Stimulated activated CD8-positive, alpha-beta memory T cell treated with anti-CD3 and anti-CD28 coated beads, Interleukin-2, amount 100 ng/mL, for 1 hour (primary cell): ENCODE measurements around the gene DNASE1L3.

Source experiments
- DNase-seq, 2 donors: peaks; one replicate each; pipeline ENCODE4 v3.0.0-alpha.2; 2020; ENCODE audit warnings: low read depth in 2 of 2

The DNASE1L3 gene

DNA sequence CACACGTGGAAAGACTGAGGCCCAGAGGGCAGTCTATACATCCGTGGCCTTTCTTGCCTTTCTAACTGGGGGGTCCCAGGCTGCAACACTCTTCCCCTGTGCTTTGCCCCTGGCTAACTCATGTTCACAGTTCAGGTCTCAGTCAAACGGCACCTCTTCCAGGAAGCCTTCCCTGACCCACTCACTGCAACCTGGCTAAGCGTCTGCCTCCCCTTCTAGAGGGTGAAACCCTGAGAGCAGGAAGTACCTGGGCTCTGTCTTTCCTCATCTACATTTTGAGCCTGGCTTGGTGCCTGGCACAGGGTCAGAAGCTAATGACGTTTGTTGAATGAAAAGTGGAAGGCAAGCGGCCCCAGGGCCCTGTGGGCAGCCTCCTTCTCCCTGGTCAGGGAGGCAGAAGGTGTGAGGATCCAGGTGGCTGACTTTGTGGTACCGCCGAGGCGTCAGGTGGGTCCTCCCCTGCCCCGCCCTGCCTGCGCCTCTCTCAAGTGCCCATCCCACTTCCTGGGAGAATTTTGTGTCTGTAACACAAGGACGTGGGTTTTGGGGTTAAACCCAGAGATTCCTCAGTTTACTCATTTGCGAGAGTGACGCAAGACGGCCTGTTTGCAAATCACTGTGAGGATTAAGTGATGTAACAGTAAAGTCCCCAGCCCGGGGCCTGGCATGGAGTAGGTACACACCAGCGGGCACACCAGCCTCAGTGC is 32.1 kb downstream of the DNASE1L3 start:
- DNase-seq: no peak

GRCh38 chr3:58177747-58178527 is 32.8 kb downstream of the DNASE1L3 start:
- peak; percentile 80 for DNase-seq

GRCh38 chr3:58176827-58177489 is 33.8 kb downstream of the DNASE1L3 start:
- no peak for DNase-seq

- DNase-seq: no peak
These were observed 34.6 kb downstream of the DNASE1L3 start for GRCh38 chr3:58176185-58176530.

GRCh38 chr3:58175437-58176184 is 35.2 kb downstream of the DNASE1L3 start:
- no peak for DNase-seq

- DNase-seq: no peak
These were observed 35.7 kb downstream of the DNASE1L3 start for GRCh38 chr3:58175187-58175436.

- DNase-seq: no peak
These were observed 36.9 kb downstream of the DNASE1L3 start for GRCh38 chr3:58173669-58174398.

DNA sequence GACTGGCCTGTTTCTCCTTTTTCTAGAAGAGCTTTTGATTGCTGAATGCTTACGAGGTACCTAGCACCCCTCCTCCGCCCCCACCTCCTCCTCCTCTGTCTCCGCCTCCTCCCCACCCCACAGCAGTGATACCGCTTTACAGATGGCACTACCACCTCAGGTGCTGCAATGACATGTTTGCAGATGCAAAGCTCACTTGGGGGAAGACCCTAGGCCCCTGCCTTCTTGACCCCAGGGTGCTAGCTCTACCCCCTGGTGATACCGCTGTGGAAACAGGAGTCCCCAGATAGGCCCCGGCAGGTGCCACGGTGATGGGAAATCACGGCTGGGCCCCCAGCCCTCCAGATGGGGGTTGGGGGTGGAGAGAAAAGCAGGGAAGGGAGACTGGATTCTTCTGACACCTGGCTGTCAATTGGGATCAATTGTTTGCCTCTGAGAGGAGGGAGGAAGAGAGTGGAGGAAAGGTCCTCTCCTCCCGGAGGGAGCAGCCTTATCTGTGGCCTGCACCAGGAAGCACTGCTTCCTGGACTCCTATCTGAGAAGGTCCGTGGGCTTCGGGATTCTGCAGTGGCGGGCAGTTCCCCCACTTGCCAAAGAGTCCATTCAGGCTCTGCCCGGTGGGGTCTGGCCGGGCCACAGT is 37.6 kb downstream of the DNASE1L3 start:
- DNase-seq: no peak

DNA sequence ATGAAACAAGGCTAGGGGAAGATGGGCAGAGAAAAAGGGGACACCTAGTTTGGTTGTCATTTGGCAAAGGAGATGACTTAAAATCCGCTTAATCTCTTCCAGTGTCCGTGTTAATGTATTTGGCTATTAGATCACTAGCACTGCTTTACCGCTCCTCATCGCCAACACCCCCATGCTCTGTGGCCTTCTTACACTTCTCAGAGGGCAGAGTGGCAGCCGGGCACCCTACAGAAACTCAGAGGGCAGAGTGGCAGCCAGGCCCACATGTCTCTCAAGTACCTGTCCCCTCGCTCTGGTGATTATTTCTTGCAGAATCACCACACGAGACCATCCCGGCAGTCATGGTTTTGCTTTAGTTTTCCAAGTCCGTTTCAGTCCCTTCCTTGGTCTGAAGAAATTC is 39.6 kb downstream of the DNASE1L3 start:
- no peak for DNase-seq

DNA sequence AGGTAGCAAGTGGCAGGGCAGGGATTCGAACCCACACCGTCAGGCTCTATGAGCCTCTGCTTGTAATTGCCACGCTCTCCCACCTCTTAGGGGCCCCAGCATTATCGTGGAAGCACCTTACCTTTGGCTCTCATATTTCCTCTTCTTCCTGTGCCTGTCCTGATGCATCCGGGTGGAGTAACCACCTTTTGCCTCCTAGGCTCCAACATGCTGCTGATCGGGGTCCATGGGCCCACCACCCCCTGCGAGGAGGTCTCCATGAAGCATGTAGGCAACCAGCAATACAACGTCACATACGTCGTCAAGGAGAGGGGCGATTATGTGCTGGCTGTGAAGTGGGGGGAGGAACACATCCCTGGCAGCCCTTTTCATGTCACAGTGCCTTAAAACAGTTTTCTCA is 40.4 kb downstream of the DNASE1L3 start:
- DNase-seq: no peak

GRCh38 chr3:58169371-58169770 is 41.4 kb downstream of the DNASE1L3 start:
- DNase-seq: no peak

DNA sequence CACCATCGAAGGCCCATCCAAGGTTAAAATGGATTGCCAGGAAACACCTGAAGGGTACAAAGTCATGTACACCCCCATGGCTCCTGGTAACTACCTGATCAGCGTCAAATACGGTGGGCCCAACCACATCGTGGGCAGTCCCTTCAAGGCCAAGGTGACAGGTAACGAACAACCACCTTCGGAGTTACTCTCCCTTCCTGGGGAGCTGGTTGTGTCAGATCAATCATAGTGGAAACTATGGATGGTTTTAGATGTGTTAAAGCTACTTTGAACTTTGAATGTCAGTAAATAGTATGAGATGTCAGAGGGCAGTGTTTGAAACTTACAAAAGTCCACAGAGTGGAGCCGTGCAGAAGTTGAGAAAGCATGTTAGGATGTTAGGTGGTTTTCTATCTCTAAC is 42.3 kb downstream of the DNASE1L3 start:
- DNase-seq: no peak

DNA sequence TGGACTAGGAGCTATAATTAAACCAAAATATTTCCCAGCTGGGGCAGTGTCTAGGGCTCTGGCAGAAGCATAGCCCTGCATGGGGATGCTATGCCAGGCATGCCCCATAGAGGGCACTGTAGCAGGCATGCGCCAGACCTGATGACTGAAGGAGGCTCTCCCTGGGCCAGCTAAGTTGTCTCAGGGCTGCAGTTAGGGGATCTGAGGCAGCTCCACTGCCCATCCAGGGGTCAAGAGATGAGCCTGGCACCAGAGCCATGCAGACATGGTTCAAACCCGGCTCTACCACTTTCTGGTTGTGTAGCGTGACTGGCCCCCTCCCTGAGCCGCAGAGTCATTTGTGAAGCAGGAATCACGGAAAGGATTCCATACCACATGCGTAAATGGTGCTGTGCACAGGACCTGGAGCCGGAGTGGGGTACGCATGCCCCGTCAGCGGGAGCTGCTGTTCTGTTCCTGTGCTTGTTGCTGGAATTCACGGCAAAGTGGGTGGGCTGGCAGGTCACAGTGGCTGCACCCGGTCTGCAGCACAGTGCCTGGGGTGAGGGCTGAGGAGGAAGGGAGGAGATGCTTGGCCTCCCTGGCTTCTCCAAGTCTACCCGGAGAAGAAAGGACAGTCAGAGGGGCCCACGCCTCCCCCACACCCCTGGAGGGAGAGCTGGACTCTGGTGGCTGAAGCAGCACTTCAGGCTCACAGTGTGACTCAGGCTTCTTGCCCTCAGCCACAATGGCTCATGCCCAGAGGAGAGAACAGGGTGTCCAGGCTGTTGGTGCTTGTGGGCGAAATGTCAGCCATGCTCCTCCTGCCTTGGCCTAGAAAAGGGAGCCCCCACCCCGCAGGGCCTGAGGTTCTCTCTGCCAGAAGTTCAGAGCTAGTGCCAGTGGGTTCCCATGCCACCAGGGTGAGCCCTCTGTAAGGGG is 43.1 kb downstream of the DNASE1L3 start:
- DNase-seq: peak; percentile 18 to 23

- DNase-seq: no peak
These were observed 45.6 kb downstream of the DNASE1L3 start for GRCh38 chr3:58164906-58165821.

DNA sequence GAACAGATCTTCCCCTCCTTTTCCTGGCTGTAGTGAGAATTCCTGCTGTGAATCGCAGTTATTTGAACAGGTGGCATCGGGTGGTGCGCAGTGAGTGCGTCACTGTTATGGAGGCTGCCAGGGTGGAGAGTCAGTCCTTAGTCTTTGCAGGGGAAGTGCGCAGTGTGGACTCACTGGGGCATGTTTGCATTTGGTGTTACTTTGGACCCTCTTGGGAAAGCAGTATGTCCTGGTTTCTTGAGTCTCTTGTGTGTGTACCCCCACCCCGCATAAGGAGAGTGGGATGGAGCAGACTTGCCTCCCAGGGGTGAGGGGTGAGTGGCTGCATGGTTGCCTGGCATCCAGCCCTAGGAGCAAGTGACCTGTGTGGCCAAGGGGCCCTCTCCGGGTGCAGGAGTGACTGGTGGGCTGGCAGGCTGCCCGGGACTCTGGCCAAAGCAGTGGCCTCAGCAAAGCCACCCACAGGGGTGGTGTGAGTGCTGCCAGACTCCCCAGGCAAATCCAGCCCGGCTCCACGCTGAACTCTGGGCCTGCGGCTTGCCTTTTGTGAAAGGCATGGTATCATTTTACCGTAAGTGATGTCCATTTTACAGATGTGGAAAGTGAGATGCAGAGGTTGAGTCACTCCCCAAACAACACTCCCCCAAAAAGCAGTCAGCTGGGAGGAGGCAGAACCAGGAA is 46.4 kb downstream of the DNASE1L3 start:
- no peak for DNase-seq

DNA sequence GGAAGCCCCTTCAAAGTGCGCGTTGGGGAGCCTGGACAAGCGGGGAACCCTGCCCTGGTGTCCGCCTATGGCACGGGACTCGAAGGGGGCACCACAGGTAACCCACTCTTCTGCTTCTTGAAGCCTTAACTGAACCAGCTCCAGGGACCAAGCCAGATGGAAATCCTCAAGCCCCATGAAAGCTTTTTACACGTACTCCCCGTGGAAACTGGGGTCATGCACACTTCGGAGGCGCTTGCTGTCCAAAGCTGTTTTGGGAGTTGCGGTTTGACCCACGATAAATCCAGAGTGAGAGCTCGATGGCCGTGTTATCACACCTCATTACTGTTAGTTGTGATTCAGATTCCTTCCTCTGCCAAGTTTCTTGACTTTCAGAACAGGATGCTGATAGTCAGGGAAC is 47.5 kb downstream of the DNASE1L3 start:
- DNase-seq: no peak

- no peak for DNase-seq
These were observed 49.1 kb downstream of the DNASE1L3 start for GRCh38 chr3:58161435-58162398.
